Suprapubic skin (tissue), 4 donors: ENCODE data around the gene TALDO1. TPM values are rescaled to one million over a fixed set of nuclear protein-coding genes. Genes with fewer than 3 reads are reported as not detected.

Experiments
- DNase-seq, 2 donors: peaks; one replicate each; pipeline ENCODE4 v3.0.0-alpha.2; 2019; ENCODE audit warnings: low spot score in 2 of 2
- H3K27ac ChIP-seq: fragments of 200-600 bp; sonication (generic); one replicate; pipeline ENCODE4 v1.5.1; 2019
- H3K27me3 ChIP-seq: fragments of 200-600 bp; sonication (generic); one replicate; pipeline ENCODE4 v1.5.1; 2019
- H3K36me3 ChIP-seq: fragments of 200-600 bp; sonication (generic); one replicate; pipeline ENCODE4 v1.5.1; 2019
- H3K4me1 ChIP-seq: fragments of 200-600 bp; sonication (generic); one replicate; pipeline ENCODE4 v1.5.1; 2019
- H3K4me3 ChIP-seq: fragments of 200-600 bp; sonication (generic); one replicate; pipeline ENCODE4 v1.5.1; 2019; ENCODE audit warnings: mild to moderate bottlenecking
- H3K9me3 ChIP-seq: fragments of 200-600 bp; sonication (generic); one replicate; pipeline ENCODE4 v1.5.1; 2019
- EP300 ChIP-seq: sonication (generic); formaldehyde crosslinking; IDR thresholded peaks from one replicate; pipeline ENCODE4 v1.6.1; 2017; ENCODE audit warnings: antibody characterized with exemption
- POLR2A ChIP-seq, 2 donors: fragments of 450-650 bp; IDR thresholded peaks; one replicate each; pipeline ENCODE4 v1.6.1; 2017; ENCODE audit warnings: antibody characterized with exemption in 2 of 2, mild to moderate bottlenecking in 2 of 2, moderate library complexity in 2 of 2
- POLR2AphosphoS5 ChIP-seq, 3 donors: sonication (generic); formaldehyde crosslinking; IDR thresholded peaks; one replicate each; pipeline ENCODE4 v1.6.1; 2017; ENCODE audit warnings: antibody characterized with exemption in 3 of 3
- WGBS: methylation state at CpG from one replicate; pipeline ENCODE4 v1.1.5; 2018; 5-methylcytosine and 5-hydroxymethylcytosine counted together
- total RNA-seq, 4 donors: library from RNA; depleted of rRNA; stranded (reverse); fragments of >200 nt; gene quantifications; one replicate each; pipeline ENCODE4 v1.1.0, GENCODE V29; 2016
- TF ChIP-seq, protein P1 (sequence below), 2 donors: fragments of 200-600 bp in 1 of 2; fragments of 450-650 bp in 1 of 2; sonication (generic) in 1 of 2; IDR thresholded peaks; one replicate each; pipeline ENCODE4 v1.5.1; 2016 to 2019; ENCODE audit warnings: antibody characterized with exemption in 2 of 2, mild to moderate bottlenecking in 1 of 2, moderate library complexity in 1 of 2

TALDO1 gene
- total RNA-seq, 4 donors from 2014 or later: 107 to 197 (median 179) TPM

DNA sequence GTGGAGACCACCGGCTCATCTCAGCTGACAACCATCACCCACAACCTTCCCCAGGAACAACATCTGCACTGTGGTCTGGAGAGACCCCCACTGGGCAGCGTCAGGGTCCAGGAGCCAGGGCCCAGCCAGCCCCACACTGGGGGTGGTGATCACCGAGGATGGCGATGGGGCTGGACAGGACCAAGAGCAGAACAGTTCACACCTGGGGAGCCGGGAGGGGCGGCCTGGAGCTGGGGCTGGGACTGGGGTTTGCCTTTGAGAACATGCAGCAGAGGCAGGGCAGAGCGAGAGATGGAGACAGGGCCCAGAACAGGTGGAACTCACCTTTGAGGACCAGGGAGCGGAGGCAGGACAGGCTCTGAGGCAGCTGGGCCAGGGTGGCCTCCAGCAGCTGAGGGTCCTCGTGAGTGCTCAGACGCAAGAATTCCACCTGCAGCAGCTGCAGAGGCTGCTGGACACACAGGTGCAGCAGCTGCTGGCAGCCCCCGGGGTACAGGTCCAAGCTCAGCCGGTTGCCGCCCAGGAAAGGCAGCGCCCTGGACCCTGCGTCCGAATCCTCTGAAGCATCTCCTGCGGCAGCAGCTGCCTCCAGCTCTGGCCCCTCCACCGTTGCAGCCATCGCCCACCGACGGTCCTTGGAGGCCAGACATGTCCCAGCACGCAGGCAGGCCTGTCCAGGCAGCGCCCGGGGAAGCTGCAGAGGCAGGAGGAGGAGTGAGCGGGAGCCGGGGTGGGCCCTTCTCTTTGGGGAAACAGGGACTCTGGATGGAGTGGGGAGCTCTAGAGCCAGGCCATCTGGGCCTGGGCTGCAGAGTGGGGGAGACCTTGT lies 56.7 kb downstream of the TALDO1 start:
- H3K9me3 ChIP-seq: no peaks in the 10 kb centered on the region
- H3K36me3 ChIP-seq: peaks cover 23% of the 10 kb centered on the region
- H3K4me1 ChIP-seq: peaks cover 37% of the 10 kb centered on the region
- no peak for DNase-seq
- H3K27ac ChIP-seq: no peak overlapping the region
- TF ChIP-seq POLR2A (IDR thresholded peaks at IDR 0.05) (no peak), EP300 (no peak), POLR2AphosphoS5 (IDR thresholded peaks at IDR 0.05) (no peak)
- TF ChIP-seq, protein P1, sequence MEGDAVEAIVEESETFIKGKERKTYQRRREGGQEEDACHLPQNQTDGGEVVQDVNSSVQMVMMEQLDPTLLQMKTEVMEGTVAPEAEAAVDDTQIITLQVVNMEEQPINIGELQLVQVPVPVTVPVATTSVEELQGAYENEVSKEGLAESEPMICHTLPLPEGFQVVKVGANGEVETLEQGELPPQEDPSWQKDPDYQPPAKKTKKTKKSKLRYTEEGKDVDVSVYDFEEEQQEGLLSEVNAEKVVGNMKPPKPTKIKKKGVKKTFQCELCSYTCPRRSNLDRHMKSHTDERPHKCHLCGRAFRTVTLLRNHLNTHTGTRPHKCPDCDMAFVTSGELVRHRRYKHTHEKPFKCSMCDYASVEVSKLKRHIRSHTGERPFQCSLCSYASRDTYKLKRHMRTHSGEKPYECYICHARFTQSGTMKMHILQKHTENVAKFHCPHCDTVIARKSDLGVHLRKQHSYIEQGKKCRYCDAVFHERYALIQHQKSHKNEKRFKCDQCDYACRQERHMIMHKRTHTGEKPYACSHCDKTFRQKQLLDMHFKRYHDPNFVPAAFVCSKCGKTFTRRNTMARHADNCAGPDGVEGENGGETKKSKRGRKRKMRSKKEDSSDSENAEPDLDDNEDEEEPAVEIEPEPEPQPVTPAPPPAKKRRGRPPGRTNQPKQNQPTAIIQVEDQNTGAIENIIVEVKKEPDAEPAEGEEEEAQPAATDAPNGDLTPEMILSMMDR (IDR thresholded peaks at IDR 0.05): no peak
- 78% methylated on average over 8 of the region's 26 CpGs for WGBS
- no peaks in the 10 kb centered on the region for H3K27me3 ChIP-seq
- H3K4me3 ChIP-seq: peak overlapping the region; percentile 67

DNA sequence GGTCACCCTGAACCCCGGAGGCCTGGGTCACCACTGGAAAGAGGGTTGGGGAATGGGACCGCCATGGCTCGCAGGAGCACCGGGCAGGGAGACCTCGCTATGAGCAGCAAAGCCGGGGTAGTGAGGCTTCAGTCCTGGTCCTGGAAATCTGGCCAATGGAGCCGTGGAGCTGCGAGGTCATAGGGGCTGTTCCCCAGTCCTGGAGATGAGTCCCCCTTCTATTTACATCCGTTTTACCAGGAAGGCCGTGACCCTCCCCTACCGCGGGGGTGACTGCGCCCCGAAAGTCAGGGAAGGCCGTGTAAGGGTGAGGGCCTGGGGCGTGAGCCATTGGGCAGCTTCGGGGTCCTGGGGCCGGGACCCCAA lies 57.3 kb downstream of the TALDO1 start:
- peak overlapping the region; percentile 67 for H3K4me3 ChIP-seq
- TF ChIP-seq POLR2AphosphoS5 (IDR thresholded peaks at IDR 0.05) (no peak), POLR2A (IDR thresholded peaks at IDR 0.05) (no peak), EP300 (no peak)
- TF ChIP-seq, protein P1 (IDR thresholded peaks at IDR 0.05): no peak
- DNase-seq: no peak
- peak overlapping the region; percentile 92 for H3K27ac ChIP-seq
- H3K9me3 ChIP-seq: no peaks in the 10 kb centered on the region
- H3K4me1 ChIP-seq: peaks cover 37% of the 10 kb centered on the region
- no peaks in the 10 kb centered on the region for H3K27me3 ChIP-seq
- peaks cover 23% of the 10 kb centered on the region for H3K36me3 ChIP-seq
- 5% methylated on average over 12 of the region's 18 CpGs for WGBS

DNA sequence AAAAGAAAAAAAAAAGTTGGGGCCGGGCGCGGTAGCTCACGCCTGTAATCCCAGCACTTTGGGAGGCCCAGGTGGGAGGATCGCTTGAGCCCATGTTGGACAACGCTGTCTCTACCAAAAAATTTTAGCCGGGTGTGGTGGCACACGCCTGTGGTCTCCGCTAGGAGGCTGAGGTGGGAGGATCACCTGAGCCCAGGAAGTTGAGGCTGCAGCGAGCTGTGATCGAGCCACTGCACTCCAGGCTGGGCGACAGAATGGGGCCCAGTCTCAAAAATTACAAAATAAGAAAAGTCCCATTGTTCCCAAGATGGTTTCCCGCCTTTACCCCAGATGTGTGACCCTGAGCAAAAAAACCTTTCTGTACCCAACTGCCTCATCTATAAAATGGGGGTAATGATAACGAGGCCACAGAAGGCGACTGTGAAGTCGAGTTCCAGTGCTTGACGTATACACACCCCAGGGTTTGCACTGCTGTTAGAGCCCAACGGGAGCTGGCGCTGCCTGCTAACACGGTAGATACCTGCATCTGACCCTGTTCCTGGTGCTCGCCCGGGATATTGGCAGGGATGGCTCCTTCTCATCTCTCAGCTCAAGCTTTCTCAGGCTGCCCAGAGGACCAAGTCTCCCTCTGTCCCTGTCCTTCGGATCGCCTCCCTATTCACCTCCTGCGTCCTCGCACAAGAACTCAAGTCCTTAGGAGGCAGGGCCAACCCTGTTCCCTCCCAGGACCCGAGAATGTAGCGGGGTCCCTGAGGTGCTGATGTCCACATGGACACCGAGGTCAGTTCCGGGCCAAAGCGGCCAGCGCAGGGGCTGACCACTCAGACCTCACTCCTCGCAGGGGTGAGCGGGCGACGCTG lies 61.4 kb downstream of the TALDO1 start:
- Histone ChIP-seq H3K4me1 (peaks cover 57% of the 10 kb centered on the region), H3K9me3 (no peaks in the 10 kb centered on the region)

DNA sequence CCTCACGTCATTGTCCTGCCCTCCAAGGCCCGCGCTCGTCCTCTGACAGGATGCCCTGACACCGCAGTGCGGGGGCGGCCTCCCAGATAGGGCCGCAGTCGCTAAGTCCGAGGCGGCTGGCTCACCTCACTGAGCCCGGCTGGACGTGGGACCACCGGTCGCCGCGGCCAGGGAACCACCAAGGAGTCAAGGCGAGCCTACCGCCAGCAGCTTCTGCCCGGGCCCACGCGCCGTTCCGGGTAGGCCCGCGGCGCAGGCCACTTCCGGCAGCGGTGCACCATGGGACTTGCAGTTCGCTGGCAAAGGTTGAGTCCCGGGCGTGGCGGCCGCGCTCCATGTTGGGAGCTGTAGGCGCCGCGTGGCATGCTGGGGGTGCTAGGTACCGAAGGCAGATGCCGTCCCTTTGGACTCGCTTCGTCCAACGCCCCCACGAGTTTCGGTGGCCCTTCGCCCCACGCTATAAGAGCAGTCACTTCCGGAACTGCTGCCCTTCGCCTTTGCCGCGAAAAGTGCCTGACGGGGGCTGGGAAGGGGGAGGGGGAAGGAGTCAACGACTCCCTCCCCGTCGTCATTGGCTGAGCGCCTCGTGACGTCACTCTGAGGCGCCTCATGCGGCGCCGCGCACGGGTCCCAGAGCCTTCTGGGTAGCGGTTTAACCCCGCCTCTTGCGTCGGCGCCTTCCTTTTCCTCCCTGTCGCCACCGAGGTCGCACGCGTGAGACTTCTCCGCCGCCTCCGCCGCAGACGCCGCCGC lies 62.2 kb downstream of the TALDO1 start, which contains the start of gene RPLP2:
RPLP2 (plus strand) TSS at position 681 of the 753 bp plus-strand sequence. CDS start 268 bp downstream, outside the sequence.
- peak within 1 kb of the TSS; percentile 95 for H3K27ac ChIP-seq
- TF ChIP-seq POLR2AphosphoS5 (IDR thresholded peaks at IDR 0.05): peak; percentile 93 to 95 (median 94)
- peak; percentile 73 to 92 for TF ChIP-seq POLR2A (IDR thresholded peaks at IDR 0.05)
- TF ChIP-seq EP300: no peak
- TF ChIP-seq, protein P1 (IDR thresholded peaks at IDR 0.05): no peak
- peak within 1 kb of the TSS; percentile 98 for H3K4me3 ChIP-seq
- no peaks in the 10 kb centered on the region for H3K9me3 ChIP-seq
- peak; percentile 99 to 100 for DNase-seq
- 0% methylated on average over 16 of the region's 81 CpGs for WGBS
- H3K4me1 ChIP-seq: peaks cover 49% of the 10 kb centered on the region
- peaks cover 30% of the 10 kb centered on the region for H3K36me3 ChIP-seq
- no peaks in the 10 kb centered on the region for H3K27me3 ChIP-seq

More for the DNA sequence above, 61.4 kb downstream of the TALDO1 start:
- peak in 1 of 2 donors; percentile 93 for DNase-seq
- TF ChIP-seq, protein P1 (IDR thresholded peaks at IDR 0.05): no peak
- TF ChIP-seq POLR2AphosphoS5 (IDR thresholded peaks at IDR 0.05) (no peak), POLR2A (IDR thresholded peaks at IDR 0.05) (no peak), EP300 (no peak)
- Histone ChIP-seq H3K36me3 (peaks cover 24% of the 10 kb centered on the region), H3K27me3 (no peaks in the 10 kb centered on the region), H3K27ac (peak overlapping the region; percentile 95), H3K4me3 (peak overlapping the region; percentile 98)
- 43% methylated on average over 26 of the region's 36 CpGs for WGBS
